ENCODE measurements around the gene CUL9.

CUL9 gene

DNA sequence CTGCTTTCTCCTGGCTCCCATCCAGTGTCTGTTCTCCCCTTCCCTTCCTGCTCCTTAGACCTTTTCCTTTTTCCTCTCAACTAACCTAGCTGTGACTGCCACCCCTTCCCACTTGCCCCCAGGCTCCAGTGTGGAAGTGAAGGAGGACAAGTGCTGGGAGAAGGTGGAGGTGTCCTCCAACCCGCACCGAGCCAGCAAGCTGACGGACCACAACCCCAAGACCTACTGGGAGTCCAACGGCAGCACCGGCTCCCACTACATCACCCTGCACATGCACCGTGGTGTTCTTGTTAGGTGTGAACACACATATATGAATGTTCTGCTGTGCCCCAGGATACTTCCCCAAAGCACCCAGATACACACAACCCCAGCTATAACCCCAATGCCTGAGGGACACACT, 18.5 kb downstream of the CUL9 start:
- no peak for DNase-seq (ENCODE audit: low spot score)

DNA sequence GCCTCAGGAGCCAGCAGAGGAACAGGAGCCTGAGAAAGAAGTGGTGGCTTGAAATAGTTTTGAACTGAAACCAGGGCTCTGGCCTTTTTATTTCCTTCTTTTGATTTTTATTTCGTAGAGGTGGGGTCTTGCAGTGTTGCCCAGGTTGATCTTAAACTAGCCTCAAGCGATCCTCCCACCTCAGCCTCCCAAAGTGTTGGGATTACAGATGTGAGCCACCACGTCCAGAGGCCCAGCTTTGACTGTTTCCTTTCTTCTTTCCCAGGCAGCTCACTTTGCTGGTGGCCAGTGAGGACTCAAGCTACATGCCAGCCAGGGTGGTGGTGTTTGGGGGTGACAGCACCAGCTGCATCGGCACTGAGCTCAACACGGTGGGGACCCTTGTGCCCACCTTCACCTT, 20.5 kb downstream of the CUL9 start:
- DNase-seq (ENCODE audit: low spot score), result no peak

DNA sequence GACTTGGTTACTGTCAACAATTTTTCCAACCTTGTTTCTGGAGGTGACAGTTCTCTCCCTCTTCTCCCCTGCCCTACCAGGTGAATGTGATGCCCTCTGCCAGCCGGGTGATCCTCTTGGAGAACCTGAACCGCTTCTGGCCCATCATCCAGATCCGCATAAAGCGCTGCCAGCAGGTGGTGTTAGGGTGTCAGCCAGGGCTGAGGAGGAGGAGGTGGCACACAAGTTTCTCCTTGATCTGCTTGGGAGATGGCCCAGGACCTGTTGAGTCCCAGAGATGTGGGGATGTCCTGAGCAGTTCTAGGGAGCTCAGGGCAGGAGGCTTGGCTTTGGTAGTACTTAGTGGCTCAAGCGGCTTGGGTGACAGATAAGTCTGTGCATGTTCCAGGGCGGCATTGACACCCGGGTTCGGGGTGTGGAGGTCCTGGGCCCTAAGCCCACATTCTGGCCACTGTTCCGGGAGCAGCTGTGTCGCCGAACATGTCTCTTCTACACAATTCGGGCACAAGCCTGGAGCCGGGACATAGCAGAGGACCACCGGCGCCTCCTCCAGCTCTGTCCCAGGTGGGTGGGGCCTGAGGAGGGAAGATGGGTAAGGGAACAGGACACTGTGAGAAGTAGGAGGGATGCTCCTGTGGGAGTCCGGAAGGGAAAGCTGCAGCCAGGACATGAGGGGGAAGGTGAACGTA, 21.2 kb downstream of the CUL9 start:
- DNase-seq (ENCODE audit: low spot score), result no peak

DNA sequence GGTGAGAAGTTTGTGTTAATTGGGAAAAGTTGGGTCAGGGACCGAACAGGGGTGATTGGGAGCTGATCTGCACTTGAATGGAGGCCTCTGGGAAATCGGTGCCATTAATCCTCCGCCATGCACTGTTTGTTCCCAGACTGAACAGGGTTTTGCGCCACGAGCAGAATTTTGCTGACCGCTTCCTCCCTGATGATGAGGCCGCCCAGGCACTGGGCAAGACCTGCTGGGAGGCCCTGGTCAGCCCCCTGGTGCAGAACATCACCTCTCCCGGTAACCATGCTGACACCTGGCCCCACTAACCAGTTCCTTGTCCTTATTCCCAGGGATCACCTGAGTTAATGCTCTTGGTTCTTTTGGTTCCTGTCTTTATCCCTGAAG, 21.7 kb downstream of the CUL9 start:
- DNase-seq (ENCODE audit: low spot score), result no peak

DNA sequence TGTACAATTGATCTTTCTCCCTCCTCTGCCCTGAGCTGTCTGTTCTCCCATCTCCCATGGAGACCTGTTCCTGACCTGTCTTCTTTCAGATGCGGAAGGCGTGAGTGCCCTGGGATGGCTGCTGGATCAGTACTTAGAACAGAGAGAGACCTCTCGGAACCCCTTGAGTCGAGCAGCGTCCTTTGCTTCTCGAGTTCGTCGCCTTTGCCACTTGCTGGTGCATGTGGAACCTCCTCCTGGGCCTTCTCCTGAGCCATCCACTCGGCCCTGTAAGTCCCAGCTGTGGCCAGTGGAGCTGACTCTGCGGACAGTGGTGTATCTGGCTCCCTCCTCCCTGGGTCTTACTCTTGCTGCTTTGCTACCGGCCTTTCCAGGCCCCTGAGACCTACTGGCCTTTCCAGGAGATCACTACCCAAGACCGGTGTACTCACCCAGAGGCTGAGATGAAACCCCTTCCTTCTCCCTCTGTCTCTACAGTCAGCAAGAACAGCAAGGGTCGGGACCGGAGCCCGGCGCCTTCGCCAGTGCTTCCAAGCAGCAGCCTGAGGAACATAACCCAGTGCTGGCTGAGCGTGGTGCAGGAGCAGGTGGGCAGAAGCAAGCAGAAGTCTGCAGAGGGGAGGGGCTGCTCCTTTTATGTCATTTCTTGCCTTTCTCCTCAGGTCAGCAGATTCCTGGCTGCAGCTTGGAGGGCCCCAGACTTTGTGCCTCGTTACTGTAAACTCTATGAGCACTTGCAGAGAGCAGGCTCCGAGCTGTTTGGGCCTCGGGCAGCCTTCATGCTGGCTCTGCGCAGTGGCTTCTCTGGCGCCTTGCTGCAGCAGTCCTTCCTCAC, 22.5 kb downstream of the CUL9 start:
- DNase-seq (ENCODE audit: low spot score), result no peak

DNA sequence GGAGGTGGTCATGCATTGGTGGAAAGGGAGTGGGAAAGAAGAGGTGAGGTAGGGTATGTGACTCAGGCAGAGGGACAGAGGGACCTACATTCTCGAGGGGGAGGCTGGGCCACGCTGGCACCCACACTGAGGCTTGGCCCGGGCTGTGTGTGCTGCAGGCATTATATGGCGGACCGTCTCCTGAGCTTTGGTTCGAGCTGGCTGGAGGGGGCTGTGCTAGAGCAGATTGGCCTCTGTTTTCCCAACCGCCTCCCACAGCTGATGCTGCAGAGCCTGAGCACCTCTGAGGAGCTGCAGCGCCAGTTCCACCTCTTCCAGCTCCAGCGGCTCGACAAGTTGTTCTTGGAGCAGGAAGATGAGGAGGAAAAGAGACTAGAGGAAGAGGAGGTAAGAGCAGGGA, 23.9 kb downstream of the CUL9 start:
- no peak for DNase-seq (ENCODE audit: low spot score)

DNA sequence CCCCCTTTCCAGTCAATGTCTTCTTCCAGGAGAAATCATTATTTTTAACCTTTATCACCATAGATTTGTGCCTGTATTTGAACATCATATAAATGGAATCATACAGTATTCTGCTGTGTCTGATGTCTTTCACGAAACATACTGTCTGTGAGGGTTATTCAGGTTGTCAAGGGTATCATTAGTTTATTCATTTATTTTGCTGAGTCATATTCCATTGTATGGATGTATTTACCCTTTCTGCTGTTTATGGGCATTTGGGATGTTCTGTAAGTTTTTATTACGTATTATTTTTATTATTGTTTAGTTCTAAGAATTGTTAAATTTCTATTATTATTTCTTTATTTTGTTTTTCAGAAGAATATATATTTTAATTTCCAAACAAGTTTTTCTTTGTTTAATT, 25.3 kb downstream of the CUL9 start:
- DNase-seq (ENCODE audit: low spot score), result no peak

DNA sequence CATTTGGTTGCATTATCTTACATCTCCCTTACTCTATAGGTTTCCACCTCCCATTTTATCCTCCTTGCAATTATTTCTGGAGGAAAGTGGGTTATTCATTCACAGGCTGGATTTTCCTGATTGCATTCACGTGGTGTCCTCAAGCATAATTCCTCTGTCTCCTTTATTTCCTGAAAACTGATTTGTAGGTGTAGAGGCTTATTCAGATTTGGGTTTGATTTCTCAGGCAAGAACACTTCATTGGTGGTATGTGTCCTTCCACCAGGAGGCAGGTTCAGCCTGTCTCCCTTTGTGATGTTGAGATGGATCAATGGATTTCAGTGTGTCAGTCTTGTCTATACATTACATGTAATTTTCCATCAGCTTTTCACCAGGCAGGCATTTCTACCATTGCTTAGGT, 30.0 kb downstream of the CUL9 start:
- no peak for DNase-seq (ENCODE audit: low spot score)

DNA sequence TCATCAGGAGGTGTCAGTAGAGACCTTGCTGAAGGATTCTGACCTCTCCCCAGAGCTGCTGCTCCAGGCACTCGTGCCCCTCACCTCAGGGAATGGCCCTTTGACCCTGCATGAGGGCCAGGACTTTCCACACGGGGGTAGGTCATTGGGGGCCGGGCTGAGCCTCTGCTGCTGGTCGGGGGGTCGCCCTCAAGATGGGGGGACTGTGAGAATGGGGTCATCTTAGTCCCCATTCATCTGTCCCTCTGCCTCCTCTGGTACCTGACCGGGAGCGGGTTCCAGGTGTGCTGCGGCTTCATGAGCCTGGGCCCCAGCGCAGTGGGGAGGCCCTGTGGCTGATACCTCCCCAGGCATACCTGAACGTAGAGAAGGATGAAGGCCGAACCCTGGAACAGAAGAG, 31.4 kb downstream of the CUL9 start:
- no peak for DNase-seq (ENCODE audit: low spot score)

DNA sequence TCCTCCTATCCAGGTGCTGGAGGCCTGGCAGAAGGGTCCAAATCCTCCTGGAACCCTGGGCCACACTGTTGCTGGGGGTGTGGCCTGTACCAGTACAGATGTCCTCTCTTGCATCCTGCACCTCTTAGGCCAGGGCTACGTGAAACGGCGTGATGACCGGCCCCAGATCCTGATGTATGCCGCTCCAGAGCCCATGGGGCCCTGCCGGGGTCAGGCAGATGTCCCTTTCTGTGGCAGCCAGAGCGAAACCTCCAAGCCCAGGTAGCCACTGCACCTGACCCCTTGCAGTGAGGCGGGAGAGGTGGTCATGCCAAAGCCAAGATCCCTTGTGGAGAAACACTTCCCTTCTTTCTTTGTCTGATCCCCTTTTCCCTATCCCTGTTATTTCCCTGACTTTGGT, 33.1 kb downstream of the CUL9 start:
- DNase-seq (ENCODE audit: low spot score), result no peak

DNA sequence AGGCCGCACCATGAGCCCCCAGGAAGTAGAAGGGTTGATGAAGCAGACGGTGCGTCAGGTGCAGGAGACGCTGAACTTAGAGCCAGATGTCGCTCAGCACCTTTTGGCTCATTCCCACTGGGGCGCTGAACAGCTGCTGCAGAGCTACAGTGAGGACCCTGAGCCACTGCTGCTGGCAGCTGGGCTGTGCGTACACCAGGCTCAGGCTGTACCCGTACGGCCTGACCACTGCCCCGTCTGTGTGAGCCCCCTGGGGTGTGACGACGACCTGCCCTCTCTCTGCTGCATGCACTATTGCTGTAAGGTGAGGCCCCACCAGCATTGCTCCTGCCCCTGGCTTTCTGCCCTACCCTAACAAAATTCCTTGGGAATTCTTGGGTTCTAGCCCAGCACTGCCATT, 34.2 kb downstream of the CUL9 start:
- no peak for DNase-seq (ENCODE audit: low spot score)

DNA sequence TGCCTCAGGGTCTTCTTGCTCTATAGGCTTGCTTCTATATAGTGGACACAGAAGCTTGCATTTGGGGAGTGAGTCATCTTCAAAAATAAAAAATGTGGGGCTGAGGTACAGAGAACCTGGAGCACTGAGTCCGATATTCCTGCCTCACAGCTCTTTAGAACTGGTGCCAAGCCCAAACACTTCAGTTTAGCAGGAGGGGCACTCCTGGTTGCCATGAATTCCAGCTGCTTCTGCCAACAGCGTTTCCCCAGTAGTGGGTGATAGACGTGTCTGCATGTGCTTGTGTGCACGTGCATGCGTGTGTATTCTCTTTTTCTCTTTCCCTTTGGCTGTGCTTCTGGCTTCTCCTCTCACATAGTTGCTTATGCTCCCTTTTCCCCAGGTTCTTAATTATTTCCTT, 35.4 kb downstream of the CUL9 start:
- DNase-seq (ENCODE audit: low spot score), result no peak

DNA sequence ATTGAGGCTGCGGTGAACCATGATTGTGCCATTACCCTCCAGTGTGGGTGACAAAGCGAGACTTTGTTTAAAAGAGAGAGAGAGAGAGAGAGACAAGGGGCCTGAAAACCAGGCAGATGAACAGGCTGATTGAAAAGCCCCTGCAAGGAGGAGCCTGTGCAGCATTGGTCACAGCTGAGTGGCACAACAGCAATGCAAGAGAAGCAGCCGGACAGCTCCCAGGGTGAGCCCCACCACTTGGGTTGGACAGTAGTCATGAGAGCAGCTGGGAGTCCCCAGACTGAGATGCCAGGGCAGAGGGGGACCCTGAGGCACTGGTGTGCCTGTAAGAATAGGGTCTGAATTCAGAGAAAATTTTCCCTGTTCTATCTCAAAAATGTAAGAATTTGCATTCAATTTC, 37.1 kb downstream of the CUL9 start:
- DNase-seq (ENCODE audit: low spot score), result no peak

DNA sequence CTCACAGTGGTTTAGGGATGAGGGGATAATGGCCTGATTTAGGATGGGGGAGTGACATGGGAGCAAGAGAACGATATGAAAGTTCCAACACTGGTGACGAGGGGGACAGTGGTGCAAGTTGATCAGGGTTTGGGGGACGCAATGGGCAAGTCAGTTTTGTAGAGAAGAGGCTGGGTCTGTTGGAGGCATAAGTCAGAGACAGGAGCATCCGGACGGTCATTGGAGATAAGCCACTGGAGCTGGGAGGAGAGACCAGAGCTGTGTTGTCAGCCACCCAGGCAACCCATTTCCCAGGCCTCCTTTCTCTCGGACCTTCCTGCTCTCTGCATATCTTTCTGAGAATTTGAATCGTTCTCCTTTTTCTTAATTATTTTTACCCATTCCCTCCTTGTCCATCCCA, 37.8 kb downstream of the CUL9 start:
- no peak for DNase-seq (ENCODE audit: low spot score)

DNA sequence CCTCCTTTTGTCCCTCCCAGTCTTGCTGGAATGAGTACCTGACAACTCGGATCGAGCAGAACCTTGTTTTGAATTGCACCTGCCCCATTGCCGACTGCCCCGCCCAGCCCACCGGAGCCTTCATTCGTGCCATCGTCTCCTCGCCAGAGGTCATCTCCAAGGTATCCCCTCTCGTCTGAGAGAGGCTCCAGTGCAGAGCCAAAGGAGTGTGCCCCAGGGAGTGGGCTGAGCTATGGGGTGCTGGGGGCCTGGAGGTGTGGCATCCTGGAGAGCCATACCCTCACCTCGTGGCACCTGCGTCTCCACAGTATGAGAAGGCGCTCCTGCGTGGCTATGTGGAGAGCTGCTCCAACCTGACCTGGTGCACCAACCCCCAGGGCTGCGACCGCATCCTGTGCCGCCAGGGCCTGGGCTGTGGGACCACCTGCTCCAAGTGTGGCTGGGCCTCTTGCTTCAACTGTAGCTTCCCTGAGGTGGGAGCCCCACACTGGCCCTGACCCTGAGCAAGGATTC, 38.5 kb downstream of the CUL9 start:
- no peak for DNase-seq (ENCODE audit: low spot score)

DNA sequence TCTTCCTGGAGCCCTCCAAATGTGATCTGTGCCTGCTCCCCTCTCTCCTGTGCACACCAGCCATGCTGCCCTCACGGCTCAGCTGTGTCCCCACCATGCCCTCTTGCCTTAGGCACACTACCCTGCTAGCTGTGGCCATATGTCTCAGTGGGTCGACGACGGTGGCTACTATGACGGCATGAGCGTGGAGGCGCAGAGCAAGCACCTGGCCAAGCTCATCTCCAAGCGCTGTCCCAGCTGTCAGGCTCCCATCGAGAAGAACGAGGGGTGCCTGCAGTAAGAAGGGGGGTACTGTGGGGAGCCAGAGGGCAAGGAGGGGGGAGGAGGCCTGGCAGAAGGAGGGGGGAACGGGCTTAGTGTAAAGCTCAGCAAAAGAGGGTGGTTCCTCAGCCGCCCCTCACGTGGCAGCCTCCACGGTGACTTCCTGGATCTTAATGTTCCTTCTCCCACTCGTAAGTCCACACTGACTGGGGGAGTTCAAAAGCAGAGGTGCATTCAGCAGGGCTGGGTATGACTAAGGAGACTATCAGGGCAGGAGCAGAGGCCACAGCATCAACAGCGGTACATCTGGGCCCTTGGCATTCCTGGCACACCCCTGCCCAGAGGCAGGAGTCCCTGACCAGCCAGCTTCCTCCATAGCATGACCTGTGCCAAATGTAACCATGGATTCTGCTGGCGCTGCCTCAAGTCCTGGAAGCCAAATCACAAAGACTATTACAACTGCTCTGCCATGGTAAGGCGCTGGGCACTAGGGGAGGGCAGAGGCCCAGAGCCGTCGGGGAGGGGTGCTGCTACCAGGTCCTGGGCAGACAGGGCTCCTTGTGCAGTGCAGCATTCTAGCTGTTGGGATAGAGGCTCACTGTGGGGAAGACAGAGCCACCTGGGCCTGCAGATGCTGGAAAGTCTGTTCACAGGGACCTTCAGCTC, 39.3 kb downstream of the CUL9 start:
- DNase-seq (ENCODE audit: low spot score), result no peak

DNA sequence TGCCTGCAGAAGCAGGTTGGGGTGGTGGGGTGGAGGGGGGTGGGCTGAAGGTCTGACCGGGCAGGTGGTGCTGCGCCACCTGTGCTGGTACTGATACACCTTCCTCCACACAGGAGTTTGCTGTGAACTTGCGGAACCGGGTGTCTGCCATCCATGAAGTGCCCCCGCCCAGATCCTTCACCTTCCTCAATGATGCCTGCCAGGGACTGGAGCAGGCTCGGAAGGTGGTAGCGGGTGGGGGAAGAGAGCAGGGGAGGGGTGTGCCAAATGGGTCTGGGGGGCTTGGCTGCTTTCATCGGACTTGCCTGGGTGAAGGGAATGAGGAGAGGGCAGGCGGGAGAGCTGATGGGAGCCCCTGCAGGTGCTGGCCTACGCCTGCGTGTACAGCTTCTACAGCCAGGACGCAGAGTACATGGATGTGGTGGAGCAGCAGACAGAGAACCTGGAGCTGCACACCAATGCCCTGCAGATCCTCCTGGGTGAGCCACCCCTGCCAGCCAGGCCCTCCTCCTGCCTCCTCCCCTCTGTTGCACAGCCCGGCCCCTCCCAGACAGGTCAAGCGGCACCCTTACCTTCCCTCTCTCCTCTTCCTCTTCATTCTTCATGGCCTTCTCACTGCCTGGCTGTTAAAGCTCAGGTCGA, 40.5 kb downstream of the CUL9 start:
- DNase-seq (ENCODE audit: low spot score), result no peak

DNA sequence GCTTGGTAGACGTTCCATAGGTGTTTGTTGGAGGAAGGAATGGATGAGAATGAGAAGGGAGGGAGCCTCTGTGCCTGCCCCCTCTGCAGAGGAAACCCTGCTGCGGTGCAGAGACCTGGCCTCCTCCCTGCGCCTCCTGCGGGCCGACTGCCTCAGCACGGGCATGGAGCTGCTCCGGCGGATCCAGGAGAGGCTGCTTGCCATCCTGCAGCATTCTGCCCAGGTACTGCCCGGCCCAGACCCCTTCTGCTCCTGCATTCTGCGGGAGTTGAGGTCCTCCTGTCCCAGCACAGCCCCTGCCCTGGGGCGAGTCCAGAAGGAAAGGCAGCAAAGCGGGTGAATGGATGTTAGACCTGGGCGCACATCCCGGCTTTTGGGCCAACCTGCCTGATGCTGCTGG, 41.2 kb downstream of the CUL9 start:
- DNase-seq (ENCODE audit: low spot score), result no peak

DNA sequence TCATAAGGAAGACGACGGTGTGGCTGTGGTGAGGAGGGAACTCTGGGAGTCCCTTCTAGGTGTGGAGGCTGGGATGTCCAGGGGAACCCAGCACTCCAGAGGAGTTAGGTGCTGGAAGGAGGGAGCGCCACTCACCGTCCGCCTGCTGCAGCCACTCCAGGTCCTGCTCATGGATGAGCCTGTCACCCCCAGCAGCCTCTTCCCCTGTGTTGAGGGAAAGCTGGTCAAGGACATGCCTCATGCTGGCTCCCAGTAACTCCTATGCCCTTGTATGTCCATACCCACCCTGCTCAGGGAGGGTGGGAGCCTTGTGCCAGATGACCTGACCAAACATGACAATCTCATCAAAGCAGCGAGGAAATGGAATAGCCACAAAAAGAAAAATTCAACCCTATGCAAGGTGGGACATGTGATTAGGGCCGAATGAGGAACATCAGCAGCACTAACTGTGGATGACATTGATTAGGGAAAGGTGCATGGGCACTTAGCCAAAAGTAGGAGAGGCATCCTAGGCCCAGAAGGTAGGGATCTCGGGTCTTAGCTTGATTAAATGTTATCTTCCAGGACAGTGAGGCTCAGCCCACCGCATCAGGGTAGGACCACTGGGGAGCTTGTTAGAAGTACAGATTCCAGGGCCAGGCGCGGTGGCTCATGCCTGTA, 44.3 kb downstream of the CUL9 start:
- no peak for DNase-seq (ENCODE audit: low spot score)

DNA sequence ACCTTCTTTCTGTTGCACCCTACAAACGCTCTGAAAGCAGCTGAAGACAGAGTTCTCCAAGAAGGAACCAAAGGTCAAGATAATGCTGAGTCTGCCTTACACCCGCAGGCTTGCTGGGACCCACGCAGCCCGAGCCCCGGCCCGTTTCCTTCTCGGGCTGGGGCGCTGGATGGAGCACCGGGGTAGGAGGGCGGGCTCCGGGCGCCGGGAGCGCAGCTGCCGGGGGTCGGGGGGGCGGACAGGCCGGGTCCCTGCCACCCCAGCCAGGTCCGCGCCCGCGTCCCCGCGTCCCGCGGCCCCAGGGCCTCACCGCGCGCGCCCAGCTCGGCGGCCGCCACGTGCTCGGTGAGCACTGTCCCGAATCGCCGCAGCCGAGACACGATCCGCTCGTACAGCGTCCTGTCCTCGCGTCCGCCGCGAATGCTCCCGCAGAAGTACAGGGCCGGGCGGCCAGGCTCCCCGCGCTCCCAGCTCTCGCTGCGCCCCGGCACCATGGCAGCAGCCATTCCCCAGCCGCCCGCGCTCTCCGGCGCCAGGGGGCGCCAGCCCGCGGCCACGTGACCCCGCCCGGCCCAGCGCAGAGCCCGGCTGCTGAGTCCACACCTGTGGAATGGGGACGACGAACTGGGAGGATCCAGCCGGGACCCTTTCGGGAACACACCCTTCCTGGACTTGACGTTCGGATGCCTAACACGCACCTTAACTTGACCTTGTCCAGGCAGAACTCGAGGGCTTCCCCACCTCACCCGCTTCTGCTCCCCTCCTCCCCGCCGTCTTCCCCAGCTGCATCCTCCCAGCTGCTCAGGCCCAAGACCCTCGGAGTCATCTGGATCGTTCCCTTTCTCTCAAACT, 47.2 kb downstream of the CUL9 start, which contains the start of gene DNPH1:
TSS of gene DNPH1 (minus strand) at position 531 of the 852 bp plus-strand sequence. CDS start at position 506, 25 bp downstream.
- peak; percentile 81 for DNase-seq (ENCODE audit: low spot score)
